Neuronal stem cell (in vitro differentiated cells): ENCODE measurements around the gene CRLF1.

Experiments used
- DNase-seq: peaks from one replicate; pipeline ENCODE4 v3.0.0-alpha.2; 2013; ENCODE audit warnings: low spot score
- H2AFZ ChIP-seq: one replicate; pipeline ENCODE4 v1.6.1; 2013; ENCODE audit warnings: mild to moderate bottlenecking, low read length, inconsistent platforms
- H2AK5ac ChIP-seq: 2 replicates; pipeline ENCODE4 v1.6.1; 2013; ENCODE audit warnings: low read depth, mild to moderate bottlenecking, inconsistent platforms, low read length, moderate library complexity, mixed read lengths
- H2BK120ac ChIP-seq: 2 replicates; pipeline ENCODE4 v1.6.1; 2013; ENCODE audit warnings: low read depth, mild to moderate bottlenecking, inconsistent platforms, low read length, moderate library complexity, mixed read lengths
- H2BK12ac ChIP-seq: one replicate; pipeline ENCODE4 v1.6.1; 2013; ENCODE audit warnings: low read length, inconsistent platforms
- H2BK15ac ChIP-seq: 2 replicates; pipeline ENCODE4 v1.6.1; 2013; ENCODE audit warnings: mild to moderate bottlenecking, low read length, inconsistent platforms, mixed read lengths
- H2BK5ac ChIP-seq: one replicate; pipeline ENCODE4 v1.6.1; 2013; ENCODE audit warnings: inconsistent platforms, mild to moderate bottlenecking, low read length, moderate library complexity
- H3K14ac ChIP-seq: one replicate; pipeline ENCODE4 v1.6.1; 2013; ENCODE audit warnings: low read length, inconsistent platforms
- H3K18ac ChIP-seq: 2 replicates; pipeline ENCODE4 v1.6.1; 2013; ENCODE audit warnings: low read length, inconsistent platforms
- H3K23ac ChIP-seq: 2 replicates; pipeline ENCODE4 v1.6.1; 2013; ENCODE audit warnings: low read depth, mild to moderate bottlenecking, mixed read lengths, low read length, inconsistent platforms; ENCODE audit not compliant: poor library complexity
- H3K27ac ChIP-seq: replicated peaks from 3 replicates; pipeline ENCODE4 v1.5.1; 2013; ENCODE audit warnings: low read length, inconsistent platforms
- H3K27me3 ChIP-seq, 3 experiments: 2 replicates each; pipeline ENCODE4 v1.6.1; 2013; ENCODE audit warnings: low read length in 3 of 3, mild to moderate bottlenecking in 2 of 3, inconsistent platforms in 1 of 3, low read depth in 1 of 3, mixed read lengths in 1 of 3, moderate library complexity in 1 of 3; ENCODE audit not compliant: control insufficient read depth in 3 of 3, insufficient read depth in 3 of 3
- H3K36me3 ChIP-seq, 2 donors: replicated peaks in 1 of 2; 2 replicates each; pipeline ENCODE4 v1.6.1; 2013; ENCODE audit warnings: low read length in 2 of 2; ENCODE audit not compliant: control insufficient read depth in 2 of 2, insufficient read depth in 2 of 2
- H3K4ac ChIP-seq: 2 replicates; pipeline ENCODE4 v1.6.1; 2013; ENCODE audit warnings: inconsistent platforms, mild to moderate bottlenecking, low read length, moderate library complexity
- H3K4me1 ChIP-seq, 2 donors: 1 replicate in 1 of 2; 2 replicates in 1 of 2; pipeline ENCODE4 v1.6.1; 2013; ENCODE audit warnings: low read length in 2 of 2, low read depth in 1 of 2; ENCODE audit not compliant: control insufficient read depth in 2 of 2, insufficient read depth in 1 of 2
- H3K4me2 ChIP-seq: one replicate; pipeline ENCODE4 v1.6.1; 2013; ENCODE audit warnings: mild to moderate bottlenecking, low read length, inconsistent platforms; ENCODE audit not compliant: insufficient read depth, poor library complexity, severe bottlenecking
- H3K4me3 ChIP-seq, 2 donors: 2 replicates each; pipeline ENCODE4 v1.5.1; 2013; ENCODE audit warnings: low read length in 2 of 2, mild to moderate bottlenecking in 2 of 2, inconsistent platforms in 1 of 2, moderate library complexity in 1 of 2
- H3K79me1 ChIP-seq: one replicate; pipeline ENCODE4 v1.6.1; 2013; ENCODE audit warnings: low read depth, mild to moderate bottlenecking, inconsistent platforms, low read length, moderate library complexity
- H3K9ac ChIP-seq: one replicate; pipeline ENCODE4 v1.6.1; 2013; ENCODE audit warnings: mild to moderate bottlenecking, low read depth, low read length, inconsistent platforms; ENCODE audit not compliant: poor library complexity
- H3K9me3 ChIP-seq, 2 donors: replicated peaks in 1 of 2; 2 replicates each; pipeline versions ENCODE3 to v1.6.1; 2013; ENCODE audit warnings: low read length in 2 of 2, mild to moderate bottlenecking in 2 of 2, inconsistent platforms in 1 of 2, low read depth in 1 of 2, mixed read lengths in 1 of 2, moderate library complexity in 1 of 2; ENCODE audit not compliant: control insufficient read depth in 2 of 2, insufficient read depth in 1 of 2
- H4K8ac ChIP-seq: one replicate; pipeline ENCODE4 v1.6.1; 2013; ENCODE audit warnings: low read depth, mild to moderate bottlenecking, inconsistent platforms, low read length, moderate library complexity
- H4K91ac ChIP-seq: one replicate; pipeline ENCODE4 v1.6.1; 2013; ENCODE audit warnings: low read length, low read depth, mild to moderate bottlenecking, inconsistent platforms; ENCODE audit not compliant: poor library complexity
- WGBS, 2 donors: extraction: QIAGEN DNeasy Blood & Tissue Kit; methylation state at CpG; one replicate each; pipeline ENCODE4 v1.1.7; 2013; ENCODE audit warnings: missing lambda C conversion rate in 2 of 2, mixed read lengths in 1 of 2; ENCODE audit not compliant: insufficient read length in 2 of 2, insufficient replicate concordance in 1 of 2; ENCODE audit errors: extremely low coverage in 2 of 2; 5-methylcytosine and 5-hydroxymethylcytosine counted together

CRLF1 gene

DNA sequence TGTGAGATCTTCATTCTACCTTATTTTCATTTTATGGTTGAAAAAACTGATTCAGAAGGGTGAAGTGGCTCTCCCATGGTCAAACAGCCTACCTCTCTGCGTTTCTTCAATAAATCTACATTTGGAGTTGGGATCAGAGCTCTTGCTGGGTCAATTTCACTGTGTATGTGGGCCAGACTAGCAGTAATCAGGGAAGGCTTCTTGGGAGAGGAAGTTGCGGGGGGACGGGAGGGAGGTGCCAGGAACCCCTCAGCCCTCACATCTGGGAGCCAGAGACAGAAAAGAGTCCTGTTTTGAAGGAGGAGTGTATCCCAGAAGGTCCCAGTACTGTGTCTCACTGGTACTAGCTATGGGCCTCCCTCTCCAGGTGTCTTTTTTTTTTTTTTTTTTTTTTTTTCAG lies 48.0 kb downstream of the CRLF1 start:
- Histone ChIP-seq H4K91ac (no peak overlapping the region), H2BK120ac (no peak overlapping the region), H2BK12ac (no peak overlapping the region), H3K9ac (no peak overlapping the region), H3K14ac (no peak overlapping the region), H3K79me1 (peaks cover 5% of the 10 kb centered on the region), H2BK5ac (no peak overlapping the region), H3K4me1 (no peaks in the 10 kb centered on the region), H2AK5ac (no peak overlapping the region), H3K27me3 (no peaks in the 10 kb centered on the region), H3K18ac (no peak overlapping the region), H3K4ac (no peak overlapping the region), H2BK15ac (no peak overlapping the region), H3K9me3 (no peaks in the 10 kb centered on the region), H2AFZ (no peak overlapping the region), H4K8ac (no peak overlapping the region), H3K4me2 (peak overlapping the region; percentile 89), H3K27ac (no peak overlapping the region), H3K36me3 (peaks cover 3 to 28% of the 10 kb centered on the region in 2 donors), H3K23ac (no peak overlapping the region), H3K4me3 (peak overlapping the region in 1 of 2 donors; percentile 70)
- no peak for DNase-seq
- no CpG with 5 or more reads among the region's 3 CpGs for WGBS, 2 donors

GRCh38 chr19:18558202-18558555 lies 48.4 kb downstream of the CRLF1 start:
- H3K4ac ChIP-seq = peak overlapping the region; percentile 58
- no peaks in the 10 kb centered on the region for H3K4me1 ChIP-seq
- H3K14ac ChIP-seq = peak overlapping the region; percentile 39
- peak overlapping the region; percentile 89 for H3K18ac ChIP-seq
- peak overlapping the region; percentile 89 for H3K4me2 ChIP-seq
- no peak overlapping the region for H2BK120ac ChIP-seq
- H3K27ac ChIP-seq = no peak overlapping the region
- no peaks in the 10 kb centered on the region for H3K27me3 ChIP-seq
- H3K23ac ChIP-seq = peak overlapping the region; percentile 10
- no peak for DNase-seq
- no peak overlapping the region for H2BK12ac ChIP-seq
- no CpG with 5 or more reads among the region's 11 CpGs for WGBS, 2 donors
- H3K79me1 ChIP-seq = peaks cover 5% of the 10 kb centered on the region
- no peak overlapping the region for H4K8ac ChIP-seq
- H3K9ac ChIP-seq = peak overlapping the region; percentile 95
- H4K91ac ChIP-seq = no peak overlapping the region
- no peaks in the 10 kb centered on the region for H3K9me3 ChIP-seq
- peak overlapping the region; percentile 66 for H2AK5ac ChIP-seq
- H2BK5ac ChIP-seq = no peak overlapping the region
- H2BK15ac ChIP-seq = no peak overlapping the region
- H2AFZ ChIP-seq = peak overlapping the region; percentile 88
- peaks cover 3 to 25% of the 10 kb centered on the region in 2 donors for H3K36me3 ChIP-seq
- H3K4me3 ChIP-seq = peak overlapping the region; percentile 70 to 83

GRCh38 chr19:18557411-18558201 lies 49.0 kb downstream of the CRLF1 start, which contains the start of gene KXD1:
Gene KXD1 (plus strand): TSS chr19:18557870. CDS start chr19:18562057, 4,187 bp downstream.
- H3K14ac ChIP-seq = peak within 1 kb of the TSS; percentile 39
- DNase-seq = peak; percentile 83
- H3K9ac ChIP-seq = peak within 1 kb of the TSS; percentile 95

GRCh38 chr19:18551631-18552030 lies 55.0 kb downstream of the CRLF1 start:
- Histone ChIP-seq H4K8ac (no peak overlapping the region), H4K91ac (no peak overlapping the region), H3K4me1 (no peaks in the 10 kb centered on the region), H3K79me1 (no peaks in the 10 kb centered on the region), H3K23ac (no peak overlapping the region), H3K4me3 (no peak overlapping the region), H3K9ac (no peak overlapping the region), H3K27ac (no peak overlapping the region), H2AK5ac (no peak overlapping the region), H2BK120ac (no peak overlapping the region), H3K9me3 (no peaks in the 10 kb centered on the region), H3K36me3 (no peaks in the 10 kb centered on the region), H3K14ac (no peak overlapping the region), H2BK15ac (no peak overlapping the region), H2AFZ (no peak overlapping the region), H3K4ac (no peak overlapping the region), H3K18ac (no peak overlapping the region), H2BK12ac (no peak overlapping the region), H3K27me3 (no peaks in the 10 kb centered on the region), H2BK5ac (no peak overlapping the region), H3K4me2 (no peak overlapping the region)
- WGBS, 2 donors = no CpG with 5 or more reads among the region's 6 CpGs
- no peak for DNase-seq

More at GRCh38 chr19:18557411-18558201, 49.0 kb downstream of the CRLF1 start, which contains the start of gene KXD1:
- WGBS, 2 donors = no CpG with 5 or more reads among the region's 58 CpGs
- Histone ChIP-seq H3K4ac (peak within 1 kb of the TSS; percentile 58), H2BK120ac (no peak within 1 kb of the TSS), H3K27ac (no peak within 1 kb of the TSS), H3K27me3 (no peaks in the 10 kb centered on the region), H3K9me3 (no peaks in the 10 kb centered on the region), H3K79me1 (peaks cover 5% of the 10 kb centered on the region), H2AK5ac (peak within 1 kb of the TSS; percentile 66), H2AFZ (peak within 1 kb of the TSS; percentile 88), H2BK5ac (no peak within 1 kb of the TSS), H3K23ac (peak within 1 kb of the TSS; percentile 92), H2BK15ac (no peak within 1 kb of the TSS), H3K36me3 (peaks cover under 1 to 20% of the 10 kb centered on the region in 2 donors), H3K18ac (peak within 1 kb of the TSS; percentile 89), H3K4me3 (peak within 1 kb of the TSS; percentile 70 to 83), H2BK12ac (no peak within 1 kb of the TSS), H4K8ac (no peak within 1 kb of the TSS), H3K4me1 (no peaks in the 10 kb centered on the region), H3K4me2 (peak within 1 kb of the TSS; percentile 89), H4K91ac (no peak within 1 kb of the TSS)
